GM12878 (cell line): ENCODE data around the gene CCDC74A.
"Not testable (repeated sequence)": the region's sequence is repeated elsewhere in the genome, so short reads cannot be mapped to it uniquely, and the experiment has no call there.

Source experiments
- CBX3 ChIP-seq: fragments of 200-600 bp; sonication (generic); IDR thresholded peaks from 2 replicates; pipeline ENCODE4 v1.6.1; 2016; ENCODE audit warnings: low read depth, borderline replicate concordance
- CTCF ChIP-seq, 3 experiments: IDR thresholded peaks in 2 of 3; conservative IDR thresholded peaks in 1 of 3; 2 replicates each; pipeline ENCODE4 v1.5.1; 2011; ENCODE audit warnings: low read depth in 3 of 3, low read length in 3 of 3, mild to moderate bottlenecking in 3 of 3, control low read depth in 2 of 3, moderate library complexity in 2 of 3, inconsistent platforms in 1 of 3, mixed read lengths in 1 of 3; ENCODE audit not compliant: control insufficient read depth in 2 of 3, insufficient read depth in 1 of 3; ENCODE audit errors: extremely low read depth in 1 of 3
- KDM1A ChIP-seq: fragments of 200-600 bp; sonication (generic); IDR thresholded peaks from 2 replicates; pipeline ENCODE4 v1.6.1; 2016; ENCODE audit warnings: borderline replicate concordance
- MXI1 ChIP-seq: fragments of 150-350 bp; IDR thresholded peaks from 2 replicates; pipeline ENCODE4 v1.6.1; 2011; ENCODE audit warnings: low read depth, mild to moderate bottlenecking, inconsistent platforms, low read length, improper control_type of control experiment
- SIX5 ChIP-seq: IDR thresholded peaks from 2 replicates; pipeline ENCODE4 v1.6.1; 2011; ENCODE audit warnings: mild to moderate bottlenecking, low read depth, low read length, moderate library complexity; ENCODE audit not compliant: severe bottlenecking
- SMC3 ChIP-seq: IDR thresholded peaks from 2 replicates; pipeline ENCODE4 v1.6.1; 2011; ENCODE audit warnings: low read length, improper control_type of control experiment, borderline replicate concordance
- SP1 ChIP-seq: IDR thresholded peaks from one replicate; pipeline ENCODE4 v1.6.1; 2011; ENCODE audit warnings: low read depth, low read length

- not testable (repeated sequence) for TF ChIP-seq KDM1A; CTCF (IDR thresholded peaks at IDR 0.05 in 2 of 3, conservative IDR thresholded peaks at IDR 0.05 in 1 of 3; ENCODE audit: control insufficient read depth in 2 of 3, extremely low read depth in 1 of 3, insufficient read depth in 1 of 3, low read depth in 3 of 3, low read length in 3 of 3); SIX5; SMC3; CBX3; MXI1; SP1
Measured at GRCh38 chr2:131528981-131529863, 1.5 kb downstream of the CCDC74A start.
